MCF 10A (cell line): ENCODE results near the gene SLC2A6. TPM values are rescaled to one million over a fixed set of nuclear protein-coding genes. Genes with fewer than 3 reads are reported as not detected.
"Not testable (repeated sequence)": the region's sequence is repeated elsewhere in the genome, so short reads cannot be mapped to it uniquely, and the experiment has no call there.

Source experiments
- BruUV-seq: library from RNA; stranded (reverse); fragments of 400-500 nt; replicated peaks from 2 replicates; lab custom pipeline; 2021; lab: Mats Ljungman, UMichigan
- CTCF ChIA-PET: fragments of 300-600 bp; sonication (Branson Sonifier 250); formaldehyde crosslinking; extraction: SDS; loops from one replicate; lab custom pipeline; 2021; ENCODE audit warnings: antibody characterized with exemption, inconsistent platforms; lab: Yijun Ruan, JAX
- POLR2A ChIA-PET: fragments of 300-600, 350-650 bp; sonication (Branson Sonifier 250); formaldehyde crosslinking; extraction: SDS; loops from one replicate; lab custom pipeline; 2020; ENCODE audit warnings: antibody characterized with exemption, inconsistent platforms; lab: Yijun Ruan, JAX
- DNase-seq: peaks from one replicate; pipeline ENCODE4 v3.0.0-alpha.2; 2018; ENCODE audit not compliant: unreplicated experiment
- H3K27ac Mint-ChIP-seq: one replicate; pipeline ENCODE4 v1.8.0; 2022; ENCODE audit warnings: mild to moderate bottlenecking, low read depth, mixed read lengths; ENCODE audit not compliant: unreplicated experiment
- H3K27me3 Mint-ChIP-seq: one replicate; pipeline ENCODE4 v1.8.0; 2022; ENCODE audit warnings: mixed read lengths; ENCODE audit not compliant: insufficient read depth, unreplicated experiment
- H3K36me3 Mint-ChIP-seq: one replicate; pipeline ENCODE4 v1.8.0; 2022; ENCODE audit warnings: mild to moderate bottlenecking, moderate library complexity, mixed read lengths; ENCODE audit not compliant: insufficient read depth, unreplicated experiment
- H3K4me1 Mint-ChIP-seq: one replicate; pipeline ENCODE4 v1.8.0; 2022; ENCODE audit warnings: mixed read lengths; ENCODE audit not compliant: insufficient read depth, unreplicated experiment
- H3K4me3 Mint-ChIP-seq: one replicate; pipeline ENCODE4 v1.8.0; 2022; ENCODE audit warnings: mild to moderate bottlenecking, moderate library complexity, mixed read lengths; ENCODE audit not compliant: unreplicated experiment
- H3K9me3 Mint-ChIP-seq: one replicate; pipeline ENCODE4 v1.8.0; 2022; ENCODE audit warnings: mixed read lengths; ENCODE audit not compliant: unreplicated experiment
- intact Hi-C: fragments of 100-400 bp; cut with micrococcal nuclease; formaldehyde crosslinking; loops from 2 replicates; pipeline ENCODE4 v1.14.1; 2022
- total RNA-seq: library from RNA; stranded (reverse); gene quantifications from 2 replicates; pipeline ENCODE4 v1.2.3, GENCODE V29; 2022
- TF ChIP-seq, protein P1 (sequence below): fragments of 200-600 bp; IDR thresholded peaks from one replicate; pipeline ENCODE4 v1.8.0; 2022; ENCODE audit warnings: antibody characterized with exemption, mild to moderate bottlenecking; ENCODE audit not compliant: unreplicated experiment

Gene SLC2A6
- total RNA-seq, 1 experiment from 2014 or later, result 0.42 TPM

DNA sequence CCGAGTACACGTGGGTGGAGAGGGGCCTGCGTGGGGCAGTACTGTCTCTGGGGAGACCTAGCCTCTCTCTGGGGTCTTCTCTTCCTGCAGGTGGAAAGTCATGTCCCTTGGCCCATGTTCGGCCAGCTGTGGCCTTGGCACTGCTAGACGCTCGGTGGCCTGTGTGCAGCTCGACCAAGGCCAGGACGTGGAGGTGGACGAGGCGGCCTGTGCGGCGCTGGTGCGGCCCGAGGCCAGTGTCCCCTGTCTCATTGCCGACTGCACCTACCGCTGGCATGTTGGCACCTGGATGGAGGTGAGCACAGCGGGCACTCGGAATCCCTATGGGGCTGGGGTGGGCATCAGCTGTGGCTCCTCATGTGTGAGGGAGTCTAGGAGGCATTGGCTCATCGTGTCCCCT lies 24.6 kb downstream of the SLC2A6 start:
- H3K27me3 Mint-ChIP-seq, result no peaks in the 10 kb centered on the region
- no peak overlapping the region for H3K4me3 Mint-ChIP-seq
- H3K27ac Mint-ChIP-seq, result no peak overlapping the region
- POLR2A ChIA-PET, result no interaction called here
- CTCF ChIA-PET, result interaction anchor here (1.3 kb wide), 1 partner anchor 10 kb away, joined by 3 read pairs; no protein-coding TSS in a partner anchor
- H3K4me1 Mint-ChIP-seq, result no peaks in the 10 kb centered on the region
- TF ChIP-seq, protein P1, sequence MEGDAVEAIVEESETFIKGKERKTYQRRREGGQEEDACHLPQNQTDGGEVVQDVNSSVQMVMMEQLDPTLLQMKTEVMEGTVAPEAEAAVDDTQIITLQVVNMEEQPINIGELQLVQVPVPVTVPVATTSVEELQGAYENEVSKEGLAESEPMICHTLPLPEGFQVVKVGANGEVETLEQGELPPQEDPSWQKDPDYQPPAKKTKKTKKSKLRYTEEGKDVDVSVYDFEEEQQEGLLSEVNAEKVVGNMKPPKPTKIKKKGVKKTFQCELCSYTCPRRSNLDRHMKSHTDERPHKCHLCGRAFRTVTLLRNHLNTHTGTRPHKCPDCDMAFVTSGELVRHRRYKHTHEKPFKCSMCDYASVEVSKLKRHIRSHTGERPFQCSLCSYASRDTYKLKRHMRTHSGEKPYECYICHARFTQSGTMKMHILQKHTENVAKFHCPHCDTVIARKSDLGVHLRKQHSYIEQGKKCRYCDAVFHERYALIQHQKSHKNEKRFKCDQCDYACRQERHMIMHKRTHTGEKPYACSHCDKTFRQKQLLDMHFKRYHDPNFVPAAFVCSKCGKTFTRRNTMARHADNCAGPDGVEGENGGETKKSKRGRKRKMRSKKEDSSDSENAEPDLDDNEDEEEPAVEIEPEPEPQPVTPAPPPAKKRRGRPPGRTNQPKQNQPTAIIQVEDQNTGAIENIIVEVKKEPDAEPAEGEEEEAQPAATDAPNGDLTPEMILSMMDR, result no peak
- no peaks in the 10 kb centered on the region for H3K9me3 Mint-ChIP-seq
- H3K36me3 Mint-ChIP-seq, result no peaks in the 10 kb centered on the region
- intact Hi-C loops, result no loop called here
- no peak for DNase-seq
- no TSS peak for BruUV-seq

DNA sequence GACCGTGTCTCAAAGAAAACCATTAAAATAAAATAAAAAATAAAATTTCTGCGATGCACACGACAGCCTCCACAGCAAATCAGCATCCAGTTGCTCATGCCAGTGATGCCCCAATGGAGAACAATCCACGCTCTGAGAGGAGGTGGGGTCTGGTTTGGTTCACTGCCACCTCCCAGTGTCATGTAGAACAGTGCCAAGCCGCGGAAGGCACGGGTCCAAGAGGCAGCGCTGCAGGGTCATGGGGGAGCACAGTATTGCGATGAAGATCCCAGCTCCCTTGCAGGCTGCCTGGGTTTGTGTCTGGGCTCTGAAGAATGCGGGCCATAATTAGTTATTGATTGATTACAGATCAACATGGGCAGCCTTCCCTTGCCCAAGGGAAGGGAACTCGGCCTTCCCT lies 25.2 kb downstream of the SLC2A6 start:
- no peak overlapping the region for H3K27ac Mint-ChIP-seq
- H3K4me1 Mint-ChIP-seq, result no peaks in the 10 kb centered on the region
- ChIA-PET CTCF (interaction anchor here (0.7 to 1.3 kb wide), 2 partner anchors 9 to 411 kb away, joined by 3 to 4 read pairs; no protein-coding TSS in a partner anchor), POLR2A (no interaction called here)
- H3K36me3 Mint-ChIP-seq, result no peaks in the 10 kb centered on the region
- peak; percentile 18 for DNase-seq
- BruUV-seq, result no TSS peak
- H3K4me3 Mint-ChIP-seq, result no peak overlapping the region
- TF ChIP-seq, protein P1, result no peak
- H3K27me3 Mint-ChIP-seq, result no peaks in the 10 kb centered on the region
- intact Hi-C loops, result no loop called here
- no peaks in the 10 kb centered on the region for H3K9me3 Mint-ChIP-seq

DNA sequence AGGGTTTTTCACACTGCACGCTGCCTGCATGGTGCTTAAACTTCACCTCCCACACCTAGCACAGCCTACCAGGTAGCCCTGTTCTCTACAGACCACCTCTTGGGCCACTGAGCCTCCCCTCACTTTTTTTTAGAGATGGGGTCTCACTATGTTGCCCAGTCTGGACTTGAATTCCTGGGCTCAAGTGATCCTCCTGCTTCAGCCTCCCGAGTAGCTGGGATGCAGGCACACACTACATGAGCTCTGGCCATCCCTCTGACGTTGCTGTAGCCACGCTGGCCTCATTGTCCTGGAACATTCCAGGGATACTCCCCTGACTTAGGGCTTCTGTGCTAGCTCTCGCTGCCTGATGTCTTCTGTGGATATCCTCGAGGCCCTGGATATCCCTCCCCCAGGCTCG lies 26.3 kb downstream of the SLC2A6 start:
- H3K4me3 Mint-ChIP-seq, result no peak overlapping the region
- no peaks in the 10 kb centered on the region for H3K36me3 Mint-ChIP-seq
- ChIA-PET POLR2A (no interaction called here), CTCF (interaction anchor here (0.7 to 1.0 kb wide), 2 partner anchors 10 to 335 kb away, joined by 3 to 4 read pairs; no protein-coding TSS in a partner anchor)
- no peak for DNase-seq
- no TSS peak for BruUV-seq
- TF ChIP-seq, protein P1, result no peak
- H3K27ac Mint-ChIP-seq, result no peak overlapping the region
- intact Hi-C loops, result no loop called here
- no peaks in the 10 kb centered on the region for H3K4me1 Mint-ChIP-seq
- H3K9me3 Mint-ChIP-seq, result no peaks in the 10 kb centered on the region
- no peaks in the 10 kb centered on the region for H3K27me3 Mint-ChIP-seq

DNA sequence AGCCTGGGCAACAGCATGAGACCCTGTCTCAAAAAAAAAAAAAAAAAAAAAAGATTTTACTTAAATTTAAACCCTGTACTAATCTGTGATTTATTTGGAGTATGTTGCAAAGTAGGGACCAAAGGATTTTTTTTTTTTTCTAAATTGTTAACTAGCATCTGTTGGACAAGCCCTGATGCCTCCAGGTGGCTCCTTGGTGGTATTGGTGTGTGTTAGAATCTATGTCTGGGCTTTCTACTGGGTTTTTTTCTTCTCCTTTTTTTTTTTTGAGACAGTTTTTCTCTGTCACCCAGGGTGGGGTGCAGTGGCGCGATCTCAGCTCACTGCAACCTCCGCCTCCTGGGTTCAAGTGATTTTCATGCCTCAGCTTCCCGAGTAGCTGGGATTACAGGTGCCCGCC lies 27.0 kb downstream of the SLC2A6 start:
- H3K4me3 Mint-ChIP-seq, H3K27ac Mint-ChIP-seq, DNase-seq, intact Hi-C loops, POLR2A ChIA-PET, H3K9me3 Mint-ChIP-seq, H3K27me3 Mint-ChIP-seq, H3K36me3 Mint-ChIP-seq, H3K4me1 Mint-ChIP-seq, BruUV-seq: not testable (repeated sequence)
- CTCF ChIA-PET, result interaction anchor here (0.6 kb wide), 1 partner anchor 528 kb away, joined by 3 read pairs; no protein-coding TSS in a partner anchor
